Caco-2 (cell line): ENCODE measurements around the gene SERP1. TPM values are rescaled to one million over a fixed set of nuclear protein-coding genes. Genes with fewer than 3 reads are reported as not detected.

ENCODE experiments used
- BruUV-seq: library from RNA; stranded (reverse); fragments of 400-500 nt; replicated peaks from 2 replicates; lab custom pipeline; 2021; lab: Mats Ljungman, UMichigan
- CTCF ChIA-PET: fragments of 300-600 bp; sonication (Branson Sonifier 250); formaldehyde crosslinking; loops from one replicate; lab custom pipeline; 2022; ENCODE audit warnings: antibody characterized with exemption; lab: Charles Lee
- POLR2A ChIA-PET: fragments of 300-600 bp; sonication (Branson Sonifier 250); formaldehyde crosslinking; loops from one replicate; lab custom pipeline; 2022; ENCODE audit warnings: antibody characterized with exemption; lab: Charles Lee
- DNase-seq, 2 experiments: peaks; one replicate each; pipeline versions ENCODE4 v3.0.0 to v3.0.0-alpha.2; 2020 to 2022
- H3K27me3 ChIP-seq: replicated peaks from 2 replicates; pipeline ENCODE4 v1.6.0; 2011; ENCODE audit warnings: low read length; ENCODE audit not compliant: control insufficient read depth, insufficient read depth
- H3K36me3 ChIP-seq: 2 replicates; pipeline ENCODE4 v1.5.1; 2011; ENCODE audit warnings: low read length; ENCODE audit not compliant: control insufficient read depth, insufficient read depth
- H3K4me1 ChIP-seq: fragments of 250-450 bp; sonication (Bioruptor Pico); 2 replicates; pipeline ENCODE4 v1.5.1; 2020; ENCODE audit warnings: mild to moderate bottlenecking
- H3K4me3 ChIP-seq: 2 replicates; pipeline ENCODE4 v1.5.1; 2011; ENCODE audit warnings: low read depth, mild to moderate bottlenecking, control low read depth, low read length
- H3K9me3 ChIP-seq: fragments of 250-450 bp; sonication (Bioruptor Pico); 2 replicates; pipeline ENCODE4 v1.5.1; 2020; ENCODE audit warnings: mild to moderate bottlenecking, moderate library complexity
- H3K27ac Mint-ChIP-seq: one replicate; pipeline ENCODE4 v1.8.0; 2022; ENCODE audit warnings: mixed read lengths; ENCODE audit not compliant: unreplicated experiment
- H3K27me3 Mint-ChIP-seq: one replicate; pipeline ENCODE4 v1.8.0; 2022; ENCODE audit warnings: mixed read lengths; ENCODE audit not compliant: insufficient read depth, unreplicated experiment
- H3K36me3 Mint-ChIP-seq: one replicate; pipeline ENCODE4 v1.8.0; 2022; ENCODE audit warnings: mild to moderate bottlenecking, mixed read lengths; ENCODE audit not compliant: insufficient read depth, unreplicated experiment
- H3K4me1 Mint-ChIP-seq: one replicate; pipeline ENCODE4 v1.8.0; 2022; ENCODE audit warnings: low read depth, mixed read lengths; ENCODE audit not compliant: unreplicated experiment
- H3K4me3 Mint-ChIP-seq: one replicate; pipeline ENCODE4 v1.8.0; 2022; ENCODE audit warnings: mild to moderate bottlenecking, moderate library complexity, mixed read lengths; ENCODE audit not compliant: unreplicated experiment
- H3K9me3 Mint-ChIP-seq: one replicate; pipeline ENCODE4 v1.8.0; 2022; ENCODE audit warnings: mixed read lengths; ENCODE audit not compliant: unreplicated experiment
- intact Hi-C: fragments of 100-400 bp; cut with micrococcal nuclease; formaldehyde crosslinking; loops from one replicate; pipeline ENCODE4 v1.10.0; 2022; ENCODE audit not compliant: unreplicated experiment
- total RNA-seq: library from RNA; stranded (reverse); gene quantifications from 2 replicates; pipeline ENCODE4 v1.2.3, GENCODE V29; 2022
- TF ChIP-seq, protein P1 (sequence below), 2 experiments: fragments of 200-600 bp in 1 of 2; IDR thresholded peaks; 1 replicate in 1 of 2; 2 replicates in 1 of 2; pipeline versions ENCODE4 v1.5.1 to v1.8.0; 2011 to 2022; ENCODE audit warnings: antibody characterized with exemption in 1 of 2, control low read depth in 1 of 2, inconsistent platforms in 1 of 2, low read depth in 1 of 2, low read length in 1 of 2, mild to moderate bottlenecking in 1 of 2, moderate library complexity in 1 of 2; ENCODE audit not compliant: insufficient read depth in 1 of 2, severe bottlenecking in 1 of 2, unreplicated experiment in 1 of 2

Gene SERP1
- total RNA-seq, 1 experiment from 2014 or later: 89.4 TPM

DNA sequence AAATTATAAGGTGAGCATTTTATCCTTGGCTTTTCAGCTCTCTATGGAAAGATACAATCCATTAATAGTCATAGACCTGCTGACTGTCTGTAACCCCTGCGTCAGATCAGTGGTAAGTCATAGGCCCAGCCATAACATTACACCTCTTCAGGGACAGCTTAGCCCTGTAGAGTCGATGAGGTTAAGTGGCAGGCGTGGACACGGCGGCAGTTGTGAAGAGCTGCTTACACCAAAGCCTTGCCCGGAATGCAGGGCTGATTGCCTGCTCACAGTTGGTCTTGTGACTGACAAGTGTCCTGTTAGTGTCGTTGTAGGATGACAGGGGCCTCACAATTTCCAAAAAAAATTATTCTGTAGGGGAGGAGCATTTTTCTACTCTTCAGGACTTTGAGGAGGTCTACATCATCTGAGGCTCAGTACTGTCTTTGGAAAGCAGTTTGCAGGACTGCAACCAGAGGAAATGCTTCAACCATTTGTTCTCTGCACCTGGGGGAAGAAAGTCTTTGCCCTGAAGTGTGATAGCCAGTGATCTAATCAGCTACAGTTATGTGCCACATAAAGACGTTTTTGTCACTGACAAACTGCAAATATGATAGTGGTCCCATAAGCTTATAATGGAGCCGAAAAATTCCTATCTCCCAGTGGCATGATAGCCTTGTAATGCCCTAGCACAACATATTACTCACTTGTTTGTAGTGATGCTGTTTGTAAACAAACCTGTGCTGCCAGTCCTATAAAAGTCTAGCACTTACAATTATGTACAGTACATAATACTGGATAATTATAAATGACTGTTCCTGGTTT is 41.9 kb upstream of the SERP1 start:
- Mint-ChIP-seq H3K4me1 (peaks cover 5% of the 10 kb centered on the region), H3K4me3 (no peak overlapping the region), H3K9me3 (no peaks in the 10 kb centered on the region), H3K36me3 (peaks cover 23% of the 10 kb centered on the region), H3K27me3 (no peaks in the 10 kb centered on the region), H3K27ac (no peak overlapping the region)
- Histone ChIP-seq H3K27me3 (no peaks in the 10 kb centered on the region), H3K36me3 (peaks cover 2% of the 10 kb centered on the region; the same call in 1 of the 2 replicates), H3K9me3 (no peaks in the 10 kb centered on the region), H3K4me1 (peaks cover 5% of the 10 kb centered on the region; the same call in 1 of the 2 replicates), H3K4me3 (no peak overlapping the region)
- TF ChIP-seq, protein P1, sequence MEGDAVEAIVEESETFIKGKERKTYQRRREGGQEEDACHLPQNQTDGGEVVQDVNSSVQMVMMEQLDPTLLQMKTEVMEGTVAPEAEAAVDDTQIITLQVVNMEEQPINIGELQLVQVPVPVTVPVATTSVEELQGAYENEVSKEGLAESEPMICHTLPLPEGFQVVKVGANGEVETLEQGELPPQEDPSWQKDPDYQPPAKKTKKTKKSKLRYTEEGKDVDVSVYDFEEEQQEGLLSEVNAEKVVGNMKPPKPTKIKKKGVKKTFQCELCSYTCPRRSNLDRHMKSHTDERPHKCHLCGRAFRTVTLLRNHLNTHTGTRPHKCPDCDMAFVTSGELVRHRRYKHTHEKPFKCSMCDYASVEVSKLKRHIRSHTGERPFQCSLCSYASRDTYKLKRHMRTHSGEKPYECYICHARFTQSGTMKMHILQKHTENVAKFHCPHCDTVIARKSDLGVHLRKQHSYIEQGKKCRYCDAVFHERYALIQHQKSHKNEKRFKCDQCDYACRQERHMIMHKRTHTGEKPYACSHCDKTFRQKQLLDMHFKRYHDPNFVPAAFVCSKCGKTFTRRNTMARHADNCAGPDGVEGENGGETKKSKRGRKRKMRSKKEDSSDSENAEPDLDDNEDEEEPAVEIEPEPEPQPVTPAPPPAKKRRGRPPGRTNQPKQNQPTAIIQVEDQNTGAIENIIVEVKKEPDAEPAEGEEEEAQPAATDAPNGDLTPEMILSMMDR (IDR thresholded peaks at IDR 0.05; ENCODE audit: insufficient read depth in 1 of 2, low read depth in 1 of 2, low read length in 1 of 2, severe bottlenecking in 1 of 2, unreplicated experiment in 1 of 2): no peak
- POLR2A ChIA-PET: no interaction called here
- intact Hi-C loops: no loop called here
- BruUV-seq: no TSS peak
- CTCF ChIA-PET: no interaction called here
- no peak for DNase-seq

- Histone ChIP-seq H3K27me3 (no peaks in the 10 kb centered on the region), H3K9me3 (no peaks in the 10 kb centered on the region), H3K36me3 (peaks cover 2% of the 10 kb centered on the region; the same call in 1 of the 2 replicates), H3K4me1 (no peaks in the 10 kb centered on the region), H3K4me3 (no peak overlapping the region)
- TF ChIP-seq, protein P1 (IDR thresholded peaks at IDR 0.05; ENCODE audit: insufficient read depth in 1 of 2, low read depth in 1 of 2, low read length in 1 of 2, severe bottlenecking in 1 of 2, unreplicated experiment in 1 of 2): no peak
- intact Hi-C loops: no loop called here
- DNase-seq: no peak
- no peaks in the 10 kb centered on the region for H3K9me3 Mint-ChIP-seq
- no peaks in the 10 kb centered on the region for H3K4me1 Mint-ChIP-seq
- peaks cover 41% of the 10 kb centered on the region for H3K36me3 Mint-ChIP-seq
- BruUV-seq: no TSS peak
- H3K4me3 Mint-ChIP-seq: no peak overlapping the region
- CTCF ChIA-PET: no interaction called here
- POLR2A ChIA-PET: no interaction called here
- H3K27ac Mint-ChIP-seq: no peak overlapping the region
- H3K27me3 Mint-ChIP-seq: no peaks in the 10 kb centered on the region
These were observed 36.7 kb upstream of the SERP1 start for GRCh38 chr3:150583028-150583427.

DNA sequence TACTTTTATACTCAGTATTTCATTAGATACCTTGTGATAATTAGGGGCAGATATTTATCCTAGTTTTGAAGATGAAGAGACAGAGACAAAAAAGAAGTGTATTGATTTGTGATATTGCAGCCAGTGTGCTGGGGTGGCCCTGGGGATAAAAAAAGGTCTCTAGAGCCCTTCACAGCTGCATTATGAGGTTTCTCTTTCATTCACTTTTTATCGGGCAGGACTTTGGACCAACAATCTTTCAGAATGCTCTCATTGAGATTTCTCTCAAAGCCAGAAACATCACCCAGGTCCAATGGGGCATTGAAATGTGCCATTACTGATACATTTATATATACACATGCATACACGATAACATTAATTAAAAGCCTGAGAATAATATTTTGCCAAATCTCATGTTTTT is 36.3 kb upstream of the SERP1 start:
- H3K36me3 ChIP-seq: 0 out of 2 replicates have a peak, but pooled peaks cover 2% of the 10 kb centered on the region
- Mint-ChIP-seq H3K9me3 (no peaks in the 10 kb centered on the region), H3K27me3 (no peaks in the 10 kb centered on the region), H3K36me3 (peaks cover 45% of the 10 kb centered on the region), H3K4me1 (no peaks in the 10 kb centered on the region), H3K4me3 (no peak overlapping the region), H3K27ac (no peak overlapping the region)
- ChIA-PET POLR2A (no interaction called here), CTCF (no interaction called here)
- no TSS peak for BruUV-seq
- H3K4me1 ChIP-seq: no peaks in the 10 kb centered on the region
- intact Hi-C loops: no loop called here
- DNase-seq: no peak
- H3K9me3 ChIP-seq: no peaks in the 10 kb centered on the region
- no peaks in the 10 kb centered on the region for H3K27me3 ChIP-seq
- H3K4me3 ChIP-seq: no peak overlapping the region
- TF ChIP-seq, protein P1 (IDR thresholded peaks at IDR 0.05; ENCODE audit: insufficient read depth in 1 of 2, low read depth in 1 of 2, low read length in 1 of 2, severe bottlenecking in 1 of 2, unreplicated experiment in 1 of 2): no peak
